Gastrocnemius medialis (tissue), 4 donors: ENCODE measurements around the gene SIPA1L2.

ENCODE experiments used
- CTCF ChIP-seq, 5 experiments: fragments of 450-650 bp in 3 of 5; fragments of 200-600 bp in 2 of 5; sonication (generic) in 2 of 5; IDR thresholded peaks in 4 of 5; conservative IDR thresholded peaks in 1 of 5; 1 replicate in 4 of 5; 2 replicates in 1 of 5; pipeline ENCODE4 v1.5.1; 2016 to 2019; ENCODE audit warnings: antibody characterized with exemption in 5 of 5, mild to moderate bottlenecking in 3 of 5, moderate library complexity in 3 of 5
- POLR2A ChIP-seq, 2 donors: fragments of 450-650 bp; IDR thresholded peaks; one replicate each; pipeline ENCODE4 v1.6.1; 2017; ENCODE audit warnings: antibody characterized with exemption in 2 of 2, mild to moderate bottlenecking in 2 of 2, moderate library complexity in 2 of 2

- no peak for TF ChIP-seq CTCF (IDR thresholded peaks at IDR 0.05 in 4 of 5, conservative IDR thresholded peaks at IDR 0.05 in 1 of 5)
- no peak for TF ChIP-seq POLR2A (IDR thresholded peaks at IDR 0.05)
Observed at GRCh38 chr1:232598133-232598532, 31.8 kb downstream of the SIPA1L2 start.
